Measurements from ENCODE around the gene TMEM39A.

GRCh38 chr3:119382134-119382533 lies 81.3 kb downstream of the TMEM39A start:
- TF ChIP-seq NFIC (IDR thresholded peaks at IDR 0.05) (no peak), EGR1 (IDR thresholded peaks at IDR 0.05) (no peak), FOXM1 (IDR thresholded peaks at IDR 0.05; ENCODE audit: borderline replicate concordance, low read depth) (no peak), RAD21 (IDR thresholded peaks at IDR 0.05; ENCODE audit: low read depth) (no peak), CEBPB (IDR thresholded peaks at IDR 0.05) (no peak), TAF1 (IDR thresholded peaks at IDR 0.05; ENCODE audit: low read depth) (no peak)
